ENCODE measurements around the gene RGS6.

RGS6 gene

DNA sequence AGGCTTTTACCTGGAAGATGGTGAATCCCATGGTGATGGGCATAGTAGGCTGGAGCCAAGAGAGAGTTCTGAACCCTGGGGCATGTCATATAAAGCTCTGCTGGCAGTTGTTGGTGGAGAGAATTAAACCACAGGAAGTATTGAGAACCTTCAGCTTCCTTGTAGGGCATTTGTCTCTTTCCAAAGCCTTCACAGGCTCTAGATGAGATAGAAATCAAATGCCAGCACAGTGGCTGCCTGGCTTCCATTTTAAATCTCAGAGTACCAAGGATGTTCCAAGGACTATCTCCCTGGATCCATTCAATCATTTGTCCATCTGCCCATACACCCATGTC, 592.0 kb downstream of the RGS6 start:
- Histone ChIP-seq H3K9me2 (replicated peaks; ENCODE audit: control insufficient read depth, low read length) (no peaks in the 10 kb centered on the region), H3K4me2 (ENCODE audit: low read length) (no peak overlapping the region), H3K27ac (ENCODE audit: low read depth, low read length) (no peak overlapping the region), H3K27me3 (ENCODE audit: control insufficient read depth, low read length) (peaks cover 15% of the 10 kb centered on the region), H3K79me2 (ENCODE audit: control insufficient read depth, low read length) (no peaks in the 10 kb centered on the region), H3F3A (ENCODE audit: control insufficient read depth, insufficient read depth) (no peaks in the 10 kb centered on the region), H3K9me3 (ENCODE audit: control insufficient read depth, insufficient read depth, low read length) (peaks cover 6% of the 10 kb centered on the region; the same call in 1 of the 2 replicates), H3K4me1 (ENCODE audit: control insufficient read depth, low read length) (peaks cover 25% of the 10 kb centered on the region), H3K4me3 (ENCODE audit: low read length) (no peak overlapping the region), H3K36me3 (ENCODE audit: control insufficient read depth, low read length) (no peaks in the 10 kb centered on the region), H4K20me1 (ENCODE audit: control insufficient read depth, insufficient read depth, low read depth, low read length) (no peaks in the 10 kb centered on the region)
- no peak for TF ChIP-seq EZH2phosphoT487 (IDR thresholded peaks at IDR 0.05; ENCODE audit: borderline replicate concordance, low read length)
- TF ChIP-seq, protein P1, sequence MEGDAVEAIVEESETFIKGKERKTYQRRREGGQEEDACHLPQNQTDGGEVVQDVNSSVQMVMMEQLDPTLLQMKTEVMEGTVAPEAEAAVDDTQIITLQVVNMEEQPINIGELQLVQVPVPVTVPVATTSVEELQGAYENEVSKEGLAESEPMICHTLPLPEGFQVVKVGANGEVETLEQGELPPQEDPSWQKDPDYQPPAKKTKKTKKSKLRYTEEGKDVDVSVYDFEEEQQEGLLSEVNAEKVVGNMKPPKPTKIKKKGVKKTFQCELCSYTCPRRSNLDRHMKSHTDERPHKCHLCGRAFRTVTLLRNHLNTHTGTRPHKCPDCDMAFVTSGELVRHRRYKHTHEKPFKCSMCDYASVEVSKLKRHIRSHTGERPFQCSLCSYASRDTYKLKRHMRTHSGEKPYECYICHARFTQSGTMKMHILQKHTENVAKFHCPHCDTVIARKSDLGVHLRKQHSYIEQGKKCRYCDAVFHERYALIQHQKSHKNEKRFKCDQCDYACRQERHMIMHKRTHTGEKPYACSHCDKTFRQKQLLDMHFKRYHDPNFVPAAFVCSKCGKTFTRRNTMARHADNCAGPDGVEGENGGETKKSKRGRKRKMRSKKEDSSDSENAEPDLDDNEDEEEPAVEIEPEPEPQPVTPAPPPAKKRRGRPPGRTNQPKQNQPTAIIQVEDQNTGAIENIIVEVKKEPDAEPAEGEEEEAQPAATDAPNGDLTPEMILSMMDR (IDR thresholded peaks at IDR 0.05; ENCODE audit: low read depth, low read length, poor library complexity, severe bottlenecking) = no peak

DNA sequence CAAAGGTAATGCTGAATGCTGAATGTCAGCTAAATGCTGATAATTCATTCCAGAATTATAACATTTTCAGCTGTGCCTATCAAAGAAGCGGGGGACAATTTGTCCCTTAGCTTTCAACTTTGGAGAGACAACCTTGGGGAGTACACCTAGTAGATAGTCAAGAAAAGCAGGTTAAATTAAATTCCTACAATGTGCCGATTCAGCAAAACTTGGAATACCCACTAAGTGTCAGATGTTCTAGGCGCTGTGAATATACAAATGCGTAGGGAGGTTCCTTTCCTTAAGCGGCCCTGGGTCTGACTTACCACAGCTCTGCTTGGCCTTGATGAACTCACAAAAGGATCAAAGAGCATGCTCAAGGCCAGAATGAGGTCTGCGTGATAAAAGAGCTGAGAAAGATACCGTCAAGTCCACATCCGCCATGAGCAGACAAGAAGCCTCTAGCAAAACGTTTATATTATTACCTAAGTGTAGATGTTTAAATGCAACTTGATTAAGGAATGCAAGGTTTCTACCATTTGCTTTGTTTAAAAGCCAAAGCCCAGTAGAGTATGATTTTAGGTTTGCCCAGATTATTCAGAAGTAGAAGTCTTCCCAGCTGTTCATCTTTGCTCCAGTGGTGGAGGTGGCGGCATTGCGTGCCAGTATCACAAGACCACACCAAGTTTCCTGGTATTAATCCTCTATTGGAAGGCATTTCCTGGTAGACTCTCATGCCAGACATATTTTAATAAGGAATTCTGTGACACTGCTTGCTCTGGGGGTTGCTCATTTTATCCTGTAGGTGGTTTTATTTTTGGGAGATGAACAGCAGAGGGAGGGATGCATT, 593.1 kb downstream of the RGS6 start:
- peaks cover 19% of the 10 kb centered on the region for H3K27me3 ChIP-seq (ENCODE audit: control insufficient read depth, low read length)
- H3K4me2 ChIP-seq (ENCODE audit: low read length) = no peak overlapping the region
- H4K20me1 ChIP-seq (ENCODE audit: control insufficient read depth, insufficient read depth, low read depth, low read length) = no peaks in the 10 kb centered on the region
- peaks cover 20% of the 10 kb centered on the region for H3K4me1 ChIP-seq (ENCODE audit: control insufficient read depth, low read length)
- no peak overlapping the region for H3K27ac ChIP-seq (ENCODE audit: low read depth, low read length)
- H3K4me3 ChIP-seq (ENCODE audit: low read length) = no peak overlapping the region
- H3K9me2 ChIP-seq (replicated peaks; ENCODE audit: control insufficient read depth, low read length) = no peaks in the 10 kb centered on the region
- H3K79me2 ChIP-seq (ENCODE audit: control insufficient read depth, low read length) = no peaks in the 10 kb centered on the region
- TF ChIP-seq EZH2phosphoT487 (IDR thresholded peaks at IDR 0.05; ENCODE audit: borderline replicate concordance, low read length) = no peak
- TF ChIP-seq, protein P1 (IDR thresholded peaks at IDR 0.05; ENCODE audit: low read depth, low read length, poor library complexity, severe bottlenecking) = no peak
- H3K36me3 ChIP-seq (ENCODE audit: control insufficient read depth, low read length) = no peaks in the 10 kb centered on the region
- no peaks in the 10 kb centered on the region for H3F3A ChIP-seq (ENCODE audit: control insufficient read depth, insufficient read depth)
- H3K9me3 ChIP-seq (ENCODE audit: control insufficient read depth, insufficient read depth, low read length) = no peaks in the 10 kb centered on the region

DNA sequence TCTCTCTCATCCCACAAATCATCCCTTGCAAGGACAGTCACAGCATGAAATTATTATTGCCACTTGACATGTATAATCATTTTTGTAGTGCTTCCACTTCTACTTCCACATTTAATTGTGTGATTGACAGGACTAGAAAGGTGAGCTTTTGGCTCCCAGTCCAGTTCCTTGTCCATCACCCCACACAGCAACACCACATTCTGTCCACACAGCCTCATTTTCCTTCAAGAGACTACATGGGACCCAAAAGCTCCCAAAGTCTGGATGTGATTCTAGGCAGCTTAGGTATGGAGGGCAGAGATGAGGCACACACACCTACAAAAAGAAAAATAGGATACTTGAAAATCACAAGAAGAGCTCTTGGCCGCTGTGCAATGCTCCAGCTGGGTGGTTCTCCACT, 595.4 kb downstream of the RGS6 start:
- Histone ChIP-seq H3K9me2 (replicated peaks; ENCODE audit: control insufficient read depth, low read length) (no peaks in the 10 kb centered on the region), H3K4me3 (ENCODE audit: low read length) (no peak overlapping the region), H3K4me1 (ENCODE audit: control insufficient read depth, low read length) (no peaks in the 10 kb centered on the region), H3F3A (ENCODE audit: control insufficient read depth, insufficient read depth) (no peaks in the 10 kb centered on the region), H4K20me1 (ENCODE audit: control insufficient read depth, insufficient read depth, low read depth, low read length) (no peaks in the 10 kb centered on the region), H3K36me3 (ENCODE audit: control insufficient read depth, low read length) (no peaks in the 10 kb centered on the region), H3K9me3 (ENCODE audit: control insufficient read depth, insufficient read depth, low read length) (no peaks in the 10 kb centered on the region), H3K27me3 (ENCODE audit: control insufficient read depth, low read length) (peaks cover 19% of the 10 kb centered on the region), H3K27ac (ENCODE audit: low read depth, low read length) (no peak overlapping the region), H3K4me2 (ENCODE audit: low read length) (no peak overlapping the region), H3K79me2 (ENCODE audit: control insufficient read depth, low read length) (no peaks in the 10 kb centered on the region)
- TF ChIP-seq, protein P1 (IDR thresholded peaks at IDR 0.05; ENCODE audit: low read depth, low read length, poor library complexity, severe bottlenecking) = no peak
- no peak for TF ChIP-seq EZH2phosphoT487 (IDR thresholded peaks at IDR 0.05; ENCODE audit: borderline replicate concordance, low read length)

Measured in DOHH2 (cell line).